ENCODE measurements around the gene NR3C2. TPM values are rescaled to one million over a fixed set of nuclear protein-coding genes. Genes with fewer than 3 reads are reported as not detected.

Gene NR3C2
- total RNA-seq, 1 donor from 2014 or later: 11.5 TPM

DNA sequence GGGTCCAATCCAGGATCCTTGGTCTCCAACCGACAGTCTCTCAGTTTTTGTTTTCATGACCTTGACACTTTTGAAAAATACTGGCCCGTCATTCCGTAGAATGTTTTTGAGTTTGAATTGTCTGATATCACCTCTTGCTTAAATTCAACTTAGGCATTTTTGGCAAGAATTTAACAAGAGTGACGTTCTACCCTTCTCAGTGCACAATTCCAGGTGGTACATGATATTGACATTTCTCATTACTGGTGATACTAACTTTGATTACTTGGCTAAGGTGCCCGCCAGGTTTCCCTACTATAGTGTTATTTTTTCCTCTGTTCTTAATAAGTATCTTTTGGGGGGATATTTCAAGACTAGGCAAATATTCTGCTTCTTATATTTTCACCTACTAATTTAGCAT, 215.1 kb downstream of the NR3C2 start:
- Mint-ChIP-seq H3K27me3 (no peaks in the 10 kb centered on the region), H3K36me3 (no peaks in the 10 kb centered on the region), H3K4me3 (no peak overlapping the region), H3K9me3 (no peaks in the 10 kb centered on the region), H3K4me1 (ENCODE audit: unreplicated experiment) (no peaks in the 10 kb centered on the region), H3K27ac (no peak overlapping the region)
- TF ChIP-seq, protein P1, sequence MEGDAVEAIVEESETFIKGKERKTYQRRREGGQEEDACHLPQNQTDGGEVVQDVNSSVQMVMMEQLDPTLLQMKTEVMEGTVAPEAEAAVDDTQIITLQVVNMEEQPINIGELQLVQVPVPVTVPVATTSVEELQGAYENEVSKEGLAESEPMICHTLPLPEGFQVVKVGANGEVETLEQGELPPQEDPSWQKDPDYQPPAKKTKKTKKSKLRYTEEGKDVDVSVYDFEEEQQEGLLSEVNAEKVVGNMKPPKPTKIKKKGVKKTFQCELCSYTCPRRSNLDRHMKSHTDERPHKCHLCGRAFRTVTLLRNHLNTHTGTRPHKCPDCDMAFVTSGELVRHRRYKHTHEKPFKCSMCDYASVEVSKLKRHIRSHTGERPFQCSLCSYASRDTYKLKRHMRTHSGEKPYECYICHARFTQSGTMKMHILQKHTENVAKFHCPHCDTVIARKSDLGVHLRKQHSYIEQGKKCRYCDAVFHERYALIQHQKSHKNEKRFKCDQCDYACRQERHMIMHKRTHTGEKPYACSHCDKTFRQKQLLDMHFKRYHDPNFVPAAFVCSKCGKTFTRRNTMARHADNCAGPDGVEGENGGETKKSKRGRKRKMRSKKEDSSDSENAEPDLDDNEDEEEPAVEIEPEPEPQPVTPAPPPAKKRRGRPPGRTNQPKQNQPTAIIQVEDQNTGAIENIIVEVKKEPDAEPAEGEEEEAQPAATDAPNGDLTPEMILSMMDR (conservative IDR thresholded peaks at IDR 0.05): no peak
- DNase-seq (ENCODE audit: extremely low spot score, unreplicated experiment): no peak

DNA sequence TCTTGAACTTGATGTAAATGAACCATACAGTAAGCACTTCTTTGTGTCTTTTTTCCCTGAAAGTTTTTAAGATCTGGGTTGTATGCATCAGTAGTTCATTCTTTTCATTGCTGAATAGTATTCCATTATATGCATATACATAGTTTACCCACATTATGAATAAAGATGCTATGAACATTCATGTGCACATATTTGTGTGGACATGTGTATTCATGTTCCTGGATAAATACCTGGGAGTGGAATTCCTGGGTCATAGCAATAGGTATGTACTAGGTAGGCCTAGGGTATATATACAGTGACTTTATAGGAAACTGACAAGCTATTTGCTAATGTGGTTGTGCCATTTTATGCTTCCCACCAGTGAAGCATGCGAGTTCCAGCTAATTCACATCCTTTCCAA, 215.9 kb downstream of the NR3C2 start:
- no peaks in the 10 kb centered on the region for H3K9me3 Mint-ChIP-seq
- DNase-seq (ENCODE audit: extremely low spot score, unreplicated experiment): no peak
- no peaks in the 10 kb centered on the region for H3K27me3 Mint-ChIP-seq
- no peaks in the 10 kb centered on the region for H3K36me3 Mint-ChIP-seq
- TF ChIP-seq, protein P1 (conservative IDR thresholded peaks at IDR 0.05): no peak
- no peaks in the 10 kb centered on the region for H3K4me1 Mint-ChIP-seq (ENCODE audit: unreplicated experiment)
- no peak overlapping the region for H3K27ac Mint-ChIP-seq
- H3K4me3 Mint-ChIP-seq: no peak overlapping the region

GRCh38 chr4:148225639-148226038, 216.6 kb downstream of the NR3C2 start:
- TF ChIP-seq, protein P1 (conservative IDR thresholded peaks at IDR 0.05): no peak
- no peaks in the 10 kb centered on the region for H3K9me3 Mint-ChIP-seq
- no peaks in the 10 kb centered on the region for H3K27me3 Mint-ChIP-seq

GRCh38 chr4:148224476-148224875, 217.7 kb downstream of the NR3C2 start:
- Mint-ChIP-seq H3K4me3 (no peak overlapping the region), H3K9me3 (no peaks in the 10 kb centered on the region), H3K27me3 (no peaks in the 10 kb centered on the region), H3K4me1 (ENCODE audit: unreplicated experiment) (no peaks in the 10 kb centered on the region), H3K27ac (no peak overlapping the region), H3K36me3 (no peaks in the 10 kb centered on the region)
- DNase-seq (ENCODE audit: extremely low spot score, unreplicated experiment): no peak
- TF ChIP-seq, protein P1 (conservative IDR thresholded peaks at IDR 0.05): no peak

More at GRCh38 chr4:148225639-148226038, 216.6 kb downstream of the NR3C2 start:
- Mint-ChIP-seq H3K36me3 (no peaks in the 10 kb centered on the region), H3K4me1 (ENCODE audit: unreplicated experiment) (no peaks in the 10 kb centered on the region), H3K4me3 (no peak overlapping the region), H3K27ac (no peak overlapping the region)
- no peak for DNase-seq (ENCODE audit: extremely low spot score, unreplicated experiment)

- Mint-ChIP-seq H3K36me3 (no peaks in the 10 kb centered on the region), H3K4me3 (no peak overlapping the region), H3K27ac (no peak overlapping the region), H3K27me3 (no peaks in the 10 kb centered on the region), H3K4me1 (ENCODE audit: unreplicated experiment) (no peaks in the 10 kb centered on the region), H3K9me3 (no peaks in the 10 kb centered on the region)
- TF ChIP-seq, protein P1 (conservative IDR thresholded peaks at IDR 0.05): no peak
- DNase-seq (ENCODE audit: extremely low spot score, unreplicated experiment): no peak
These were observed 219.1 kb downstream of the NR3C2 start for GRCh38 chr4:148222991-148223660.

Data from type B pancreatic cell (in vitro differentiated cells).